ENCODE data around the gene PLA2G6.

Gene PLA2G6

DNA sequence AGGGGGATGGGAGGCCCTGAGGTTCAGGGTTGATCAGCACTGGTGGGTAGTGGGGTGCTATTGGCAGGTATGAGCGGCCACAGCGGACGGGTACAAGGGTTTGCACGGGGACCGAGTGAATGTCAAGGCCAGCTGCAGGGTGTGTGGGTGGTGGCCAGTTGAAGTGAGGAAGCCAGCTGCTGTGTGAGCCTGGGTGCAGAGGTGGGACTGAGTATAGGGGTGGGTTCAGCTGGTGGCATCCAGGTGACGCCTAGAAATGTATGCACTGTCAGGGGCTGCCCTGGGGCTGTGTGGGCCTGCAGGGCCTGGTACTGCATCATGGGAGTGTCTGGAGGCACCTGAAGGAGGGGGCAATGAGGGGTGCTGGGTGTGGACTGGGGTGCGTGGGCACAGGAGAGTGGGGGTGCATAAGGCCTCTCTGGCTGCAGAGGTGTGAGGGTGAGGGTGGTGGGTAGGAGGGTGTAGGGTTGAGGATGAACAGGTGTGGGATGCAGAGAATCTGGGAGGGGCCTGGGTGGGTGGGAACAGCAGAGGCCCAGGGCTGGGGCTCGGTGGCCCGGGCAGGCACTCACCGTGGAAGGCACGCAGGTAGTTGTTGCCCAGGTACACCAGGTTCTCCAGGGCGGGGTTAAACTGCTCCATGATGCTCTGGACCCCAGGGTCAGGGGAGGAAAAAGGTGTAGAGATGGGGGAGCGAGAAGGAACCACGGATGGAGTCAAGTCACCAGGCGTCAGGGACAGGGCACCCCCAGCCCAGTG is 72.9 kb downstream of the PLA2G6 start:
- DNase-seq (ENCODE audit: low read depth) = no peak

DNA sequence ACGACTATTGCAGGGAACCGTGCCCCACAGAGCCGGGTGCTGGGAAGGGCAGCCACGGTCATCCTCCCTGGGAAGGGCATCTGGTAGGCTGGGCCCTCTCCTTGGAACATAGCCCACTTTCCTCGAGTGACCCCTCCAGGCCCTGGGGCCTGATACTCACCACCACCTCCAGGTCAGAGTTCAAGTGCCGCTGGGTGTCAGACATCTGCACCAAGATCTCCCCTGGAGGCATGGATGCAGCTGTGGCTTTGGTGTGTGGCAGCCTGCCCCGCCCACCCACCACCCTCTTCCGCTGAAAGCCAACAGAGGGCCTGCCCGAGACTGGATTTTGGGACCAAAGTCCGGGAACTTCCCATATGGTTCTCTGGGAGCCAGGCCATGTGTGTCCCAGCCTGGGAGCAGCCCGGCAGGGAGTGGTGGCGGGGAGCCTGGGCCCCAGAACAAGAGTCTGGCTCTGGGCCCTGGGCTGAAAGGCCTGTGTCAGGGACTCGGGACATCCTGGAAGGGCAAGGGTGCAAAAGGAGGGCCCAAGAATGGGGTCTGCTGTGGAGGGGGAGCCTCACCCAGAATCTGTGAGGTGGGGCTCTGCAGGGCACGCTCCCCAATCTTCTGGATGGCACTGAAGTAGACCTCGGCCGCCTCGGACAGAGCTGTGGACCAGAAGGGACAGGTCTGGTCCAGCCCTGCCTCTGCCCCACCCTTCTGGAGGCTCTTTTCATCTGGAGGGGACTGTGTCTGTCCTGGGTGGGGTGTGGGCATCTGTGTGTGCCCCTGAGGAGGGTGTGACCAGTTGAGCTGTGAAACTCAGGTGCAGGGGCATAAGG is 73.7 kb downstream of the PLA2G6 start:
- no peak for DNase-seq (ENCODE audit: low read depth)

DNA sequence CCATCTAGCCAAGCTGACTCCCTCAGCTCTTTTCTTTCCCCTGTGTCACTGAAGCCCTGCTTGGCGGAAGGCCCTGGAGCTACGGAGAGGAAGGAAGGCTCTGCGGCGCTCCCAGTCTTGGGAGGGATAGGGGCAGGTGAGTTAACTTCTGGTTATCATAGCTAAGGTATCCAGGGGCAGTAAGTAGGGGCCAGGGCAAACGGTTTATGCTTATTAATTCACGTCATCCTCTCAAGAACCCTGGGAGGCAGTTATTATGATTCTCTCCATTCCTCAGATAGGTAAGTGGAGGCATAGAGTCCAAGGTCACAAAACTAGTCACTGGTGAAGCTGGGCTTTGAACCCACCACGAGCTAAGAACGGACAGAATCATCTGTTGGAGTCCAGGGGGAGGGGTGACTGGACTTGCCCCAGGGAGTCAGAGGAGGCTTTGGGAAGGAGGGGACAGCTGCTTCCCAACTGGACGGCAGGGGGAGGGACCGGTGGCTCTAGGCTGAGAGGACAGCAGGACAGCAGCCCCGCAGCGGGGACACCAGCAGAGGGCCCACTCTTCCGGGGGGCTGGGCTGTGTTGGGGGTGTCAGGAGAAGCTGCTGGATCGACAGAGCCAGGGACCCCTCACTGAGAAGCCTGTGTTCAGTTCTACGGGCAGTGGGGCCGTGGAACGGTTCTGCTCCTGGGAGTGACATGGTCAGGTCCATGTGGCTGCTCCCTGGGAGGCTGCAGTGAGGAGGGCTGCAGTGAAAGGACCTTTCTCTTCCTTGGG is 74.6 kb downstream of the PLA2G6 start:
- DNase-seq (ENCODE audit: low read depth) = no peak

DNA sequence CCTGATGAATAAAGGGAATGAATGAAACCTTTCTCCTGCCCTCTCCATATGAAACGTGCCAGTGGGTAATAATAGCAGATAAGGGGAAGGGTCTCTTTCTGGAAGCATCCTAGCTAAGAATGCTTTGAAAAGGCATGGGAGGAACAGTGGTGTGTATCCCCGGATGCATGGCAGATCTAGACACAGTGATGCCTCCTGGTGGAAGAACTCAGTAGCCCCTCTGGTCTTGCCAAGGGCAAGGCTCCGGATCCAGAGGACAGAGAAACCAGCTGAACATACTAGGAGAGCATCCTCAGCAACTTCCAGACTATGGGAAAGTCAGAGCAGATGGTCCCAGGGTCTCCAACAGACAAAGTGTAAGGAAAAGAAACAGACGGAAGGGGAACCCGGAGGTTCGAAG is 77.5 kb downstream of the PLA2G6 start:
- no peak for DNase-seq (ENCODE audit: low read depth)

DNA sequence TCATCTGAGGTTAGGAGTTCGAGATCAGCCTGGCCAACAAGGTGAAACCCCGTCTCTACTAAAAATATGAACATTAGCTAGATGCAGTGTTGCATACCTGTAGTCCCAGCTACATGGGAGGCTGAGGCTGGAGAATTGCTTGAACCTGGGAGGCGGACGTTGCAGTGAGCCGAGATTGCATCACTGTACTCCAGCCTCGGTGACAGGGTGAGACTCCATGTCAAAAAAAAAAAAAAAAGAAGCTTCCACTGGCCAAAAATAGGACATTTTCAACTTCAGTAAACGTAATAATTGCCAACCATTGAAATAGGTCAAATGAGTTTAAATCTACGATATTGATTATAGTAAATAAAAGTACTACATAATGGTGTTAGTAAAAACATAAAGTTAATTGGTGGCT is 78.0 kb downstream of the PLA2G6 start:
- no peak for DNase-seq (ENCODE audit: low read depth)

DNA sequence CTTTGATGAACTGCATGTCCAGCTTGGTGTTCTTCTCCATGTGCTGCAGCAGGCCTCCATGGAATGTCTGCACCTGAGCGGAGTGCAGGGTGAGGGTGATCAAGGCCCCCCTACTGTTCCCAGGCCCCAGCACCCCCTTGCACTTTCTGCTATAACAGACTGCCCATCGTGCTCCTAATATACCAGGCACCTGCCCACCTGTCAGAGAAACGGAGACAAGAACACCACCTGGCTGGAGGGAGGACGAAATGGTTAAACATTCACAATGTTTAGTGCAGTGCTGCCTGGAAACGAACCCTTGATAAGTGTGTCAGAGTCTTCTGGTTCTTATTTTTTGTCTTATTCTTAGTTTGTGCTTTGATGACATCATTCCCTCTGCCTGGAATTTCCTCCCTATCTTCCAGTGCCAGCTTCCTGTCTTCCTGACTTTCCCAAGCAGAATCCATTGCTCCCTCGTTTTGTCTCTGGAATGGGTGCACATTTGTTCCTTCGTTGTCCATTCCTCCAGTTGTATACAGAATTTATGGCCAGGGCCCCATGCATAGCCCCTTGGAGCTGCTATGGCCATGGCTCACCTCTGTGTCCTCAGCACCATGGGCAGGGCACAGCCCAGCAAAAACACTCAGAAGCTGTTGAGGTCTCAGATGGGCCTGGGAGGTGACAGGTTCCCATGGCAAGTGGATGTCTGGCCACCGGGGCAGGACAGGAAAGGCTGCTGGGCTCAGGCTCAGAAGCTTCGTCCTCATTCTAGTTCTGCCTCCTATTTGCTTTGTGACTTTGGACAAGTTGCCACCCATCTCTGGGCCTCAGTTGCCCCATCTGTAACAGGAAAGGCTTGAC is 83.0 kb downstream of the PLA2G6 start:
- no peak for DNase-seq (ENCODE audit: low read depth)

DNA sequence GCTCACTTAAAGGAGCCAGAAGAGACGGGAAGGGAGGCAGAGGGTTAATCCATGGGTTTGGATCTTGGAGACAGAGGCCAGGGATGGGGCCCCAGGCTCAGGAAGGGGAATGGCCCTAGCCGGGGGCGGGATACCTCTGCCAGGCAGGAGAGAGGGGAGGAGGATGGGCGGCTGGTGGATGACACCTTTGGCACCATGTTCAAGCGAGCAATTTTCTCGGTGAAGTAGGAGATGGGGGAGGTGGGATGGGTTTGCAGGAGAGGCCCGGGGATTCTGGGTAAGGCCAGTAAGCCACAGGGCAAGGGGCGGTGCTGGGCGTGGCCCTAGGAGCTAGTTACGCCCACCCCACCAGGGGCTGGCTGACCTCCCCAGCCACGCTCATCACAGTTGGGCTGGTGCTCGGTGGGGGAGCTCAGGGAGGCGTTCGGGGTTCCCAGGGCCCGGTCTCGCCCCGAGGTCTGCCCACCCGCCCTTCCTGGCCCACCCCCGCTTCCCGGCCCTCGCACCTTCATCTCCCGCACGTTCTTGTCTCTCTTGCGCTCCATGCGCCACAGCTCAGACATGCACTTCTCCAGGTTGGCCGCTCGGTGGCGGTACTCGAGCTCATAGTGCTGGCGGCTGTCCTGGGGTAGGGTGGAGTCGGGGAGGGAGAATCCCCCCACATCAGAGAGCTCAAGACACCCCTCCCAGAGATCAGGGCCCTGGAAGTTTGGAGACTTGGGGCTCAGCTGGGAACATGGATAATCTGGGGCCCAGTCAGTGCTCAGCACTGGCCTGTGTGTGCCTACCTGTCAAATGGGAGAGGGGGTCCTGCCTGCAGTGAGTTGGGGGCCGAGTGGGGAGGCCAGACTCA is 83.8 kb downstream of the PLA2G6 start:
- no peak for DNase-seq (ENCODE audit: low read depth)

DNA sequence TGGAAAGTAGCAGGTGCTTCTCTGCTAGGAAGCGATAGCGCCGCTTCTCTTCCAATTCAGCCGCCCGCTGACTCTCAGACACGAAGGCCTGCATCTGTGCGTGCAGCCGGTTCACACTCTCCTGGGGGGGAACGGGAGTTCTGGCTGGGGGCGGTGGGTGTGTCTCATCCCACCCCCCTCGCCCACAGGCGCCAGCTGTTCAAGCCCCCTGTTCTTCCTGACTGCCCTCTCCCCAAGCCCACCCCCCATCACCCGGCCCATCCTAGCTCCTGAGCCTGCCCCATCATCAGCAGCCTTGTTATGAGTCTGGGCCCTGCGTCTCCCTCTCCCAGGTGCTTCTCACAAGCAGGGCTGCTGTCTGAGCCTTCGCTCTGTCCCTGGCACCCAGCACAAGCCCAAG is 84.6 kb downstream of the PLA2G6 start:
- no peak for DNase-seq (ENCODE audit: low read depth)

DNA sequence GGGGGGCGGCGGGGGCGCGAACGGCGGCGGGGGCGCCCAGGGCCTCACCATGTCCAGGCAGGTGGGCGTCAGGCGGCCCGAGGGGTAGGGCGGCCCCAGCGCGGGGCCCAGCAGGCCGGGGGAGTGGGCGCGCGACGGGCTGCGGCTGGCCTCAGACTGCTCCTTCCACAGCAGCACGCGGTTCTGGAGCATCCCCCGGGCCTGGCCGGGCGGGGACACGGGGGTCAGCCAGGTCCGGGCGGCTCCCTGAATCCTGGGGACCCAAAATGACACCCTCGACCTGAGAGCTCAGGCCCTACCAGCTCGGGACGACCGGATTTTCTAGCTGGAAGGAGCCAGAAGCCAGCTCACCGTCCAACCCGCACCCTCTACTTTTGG is 92.2 kb downstream of the PLA2G6 start:
- DNase-seq (ENCODE audit: low read depth) = no peak

DNA sequence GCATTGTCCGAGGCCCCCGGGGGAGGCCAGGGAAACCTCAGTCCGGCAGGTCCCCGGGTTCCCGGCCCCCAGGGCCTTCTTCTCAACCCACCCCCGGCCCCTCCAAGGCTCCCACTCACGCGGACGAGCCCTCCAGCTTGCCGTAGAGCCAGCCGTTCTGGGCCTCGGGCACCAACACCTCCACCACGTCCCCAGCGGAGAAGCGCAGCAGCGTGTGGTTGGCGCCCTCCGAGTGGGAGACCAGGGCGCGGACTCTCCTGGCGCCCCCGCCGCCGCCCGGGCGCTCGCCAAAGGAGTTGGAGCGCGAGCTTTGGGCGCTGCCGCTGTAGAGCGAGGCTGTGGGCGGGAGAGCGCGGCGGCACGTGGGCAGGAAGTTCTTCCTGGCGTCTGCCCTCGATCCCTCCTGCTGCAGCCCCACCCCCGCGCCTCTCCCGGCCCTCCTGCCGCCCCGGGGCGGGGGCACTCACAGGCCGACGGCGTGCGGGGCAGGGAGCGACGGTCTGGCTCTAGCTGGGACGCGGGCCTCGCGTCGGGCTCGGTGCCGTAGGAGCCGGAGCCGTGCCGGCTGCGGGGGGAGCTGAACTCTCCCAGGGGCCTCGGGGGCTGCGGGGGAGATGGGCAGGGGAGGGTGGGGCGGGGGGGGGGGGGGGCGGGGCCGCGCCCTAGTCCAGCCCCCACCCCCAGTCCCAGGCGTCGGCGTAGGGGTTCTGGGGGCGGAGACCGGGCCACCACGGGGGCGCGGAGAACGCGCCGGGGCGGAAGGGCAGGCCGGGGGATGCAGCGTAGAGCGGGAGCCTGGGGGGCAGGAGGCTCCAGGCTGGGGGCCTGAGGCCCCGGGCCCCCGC is 92.8 kb downstream of the PLA2G6 start:
- DNase-seq (ENCODE audit: low read depth) = no peak

DNA sequence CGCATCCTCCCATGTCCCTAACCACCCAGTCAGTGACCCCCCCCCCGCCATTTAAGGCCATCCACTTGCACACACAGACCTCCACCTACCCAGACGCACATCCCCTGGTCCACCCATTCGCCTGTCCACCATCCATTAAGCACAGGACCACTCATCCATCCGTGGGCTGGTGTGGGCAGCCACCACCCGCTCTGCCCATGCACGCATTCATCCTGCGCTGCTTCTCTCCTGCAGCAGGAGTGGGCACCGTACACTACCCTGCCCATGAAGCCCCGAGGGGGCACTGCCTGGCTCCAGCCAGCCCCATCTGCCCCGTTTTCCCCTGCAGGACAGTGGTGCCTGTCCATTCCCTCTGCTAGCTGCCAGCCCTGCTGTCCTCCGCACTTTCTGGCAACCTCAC is 93.8 kb downstream of the PLA2G6 start:
- no peak for DNase-seq (ENCODE audit: low read depth)

DNA sequence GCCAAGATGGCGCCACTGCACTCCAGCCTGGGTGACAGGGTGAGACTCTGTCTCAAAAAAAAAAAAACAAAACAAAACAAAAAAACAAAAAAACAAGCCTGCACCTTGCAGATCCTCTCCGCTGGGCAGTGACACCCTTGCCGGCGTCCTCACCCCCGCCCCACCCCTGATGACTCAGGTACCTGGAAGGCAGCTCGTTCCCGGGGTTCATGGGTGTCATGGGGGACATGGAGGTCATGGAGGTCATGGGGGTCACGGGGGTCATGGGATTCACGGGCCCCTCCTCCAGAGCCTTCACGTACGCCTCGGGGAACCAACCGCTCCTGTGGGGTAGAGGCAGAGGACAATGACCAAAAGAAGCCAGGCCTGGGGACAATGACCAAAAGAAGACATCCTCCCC is 94.7 kb downstream of the PLA2G6 start:
- DNase-seq (ENCODE audit: low read depth) = no peak

DNA sequence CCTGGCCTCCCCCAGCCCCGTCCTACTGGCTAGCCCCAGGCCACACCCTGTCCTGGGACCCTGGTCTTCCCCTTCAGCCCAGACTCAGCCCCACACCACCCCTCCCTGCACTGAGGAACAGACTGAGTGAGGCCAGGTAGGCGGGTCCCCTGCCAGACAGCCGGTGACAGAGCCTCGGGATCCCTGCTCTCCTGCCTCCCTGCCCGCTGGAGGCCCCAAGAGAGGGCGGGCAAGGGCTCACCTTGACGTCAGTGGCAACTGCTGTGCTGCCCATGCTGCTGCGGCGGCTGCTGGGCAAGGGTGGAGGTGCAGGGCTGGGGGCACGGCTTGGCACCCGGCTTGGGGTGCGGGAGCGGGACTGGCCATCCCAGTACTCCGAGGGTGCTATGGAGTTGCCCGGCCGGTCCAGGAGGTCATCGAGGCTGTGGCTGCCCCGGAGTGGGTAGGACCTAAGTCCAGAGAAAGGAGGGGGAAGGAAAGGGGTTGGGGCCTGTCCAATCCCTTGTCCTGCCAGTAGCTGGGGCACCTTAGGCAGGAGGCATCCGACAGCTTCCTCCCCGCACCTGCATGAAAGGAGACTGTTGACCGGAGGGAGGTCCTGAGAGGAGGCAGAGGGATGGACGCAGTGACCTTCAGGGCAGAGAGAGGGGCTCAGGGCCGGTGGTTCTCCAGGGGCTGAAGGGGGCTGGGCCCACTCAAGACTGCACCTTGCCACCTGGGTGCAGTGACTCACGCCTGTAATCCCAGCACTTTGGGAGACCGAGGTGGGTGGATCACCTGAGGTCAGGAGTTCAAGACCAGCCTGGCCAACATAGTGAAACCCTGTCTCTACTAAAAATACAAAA is 95.4 kb downstream of the PLA2G6 start:
- DNase-seq (ENCODE audit: low read depth) = no peak

DNA sequence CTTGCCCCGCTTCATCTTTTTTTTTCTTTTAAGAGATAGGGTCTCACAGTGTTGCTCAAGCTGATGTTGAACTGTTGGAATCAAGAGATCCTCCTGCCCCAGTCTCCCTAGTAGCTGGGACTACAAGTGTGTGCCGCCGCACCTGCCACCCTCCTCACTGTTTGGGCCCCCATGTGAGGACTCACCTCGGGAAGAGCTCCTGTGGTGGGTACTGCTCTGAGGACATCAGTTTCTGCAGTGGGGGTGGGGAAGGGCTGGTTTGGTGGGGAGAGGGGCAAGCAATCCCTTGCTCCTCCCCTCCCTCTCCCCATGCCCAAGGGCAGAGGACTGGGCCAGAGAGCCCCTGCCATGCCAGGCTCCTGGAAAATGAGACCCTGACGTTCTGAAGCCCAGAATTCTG is 96.1 kb downstream of the PLA2G6 start:
- DNase-seq (ENCODE audit: low read depth) = no peak

DNA sequence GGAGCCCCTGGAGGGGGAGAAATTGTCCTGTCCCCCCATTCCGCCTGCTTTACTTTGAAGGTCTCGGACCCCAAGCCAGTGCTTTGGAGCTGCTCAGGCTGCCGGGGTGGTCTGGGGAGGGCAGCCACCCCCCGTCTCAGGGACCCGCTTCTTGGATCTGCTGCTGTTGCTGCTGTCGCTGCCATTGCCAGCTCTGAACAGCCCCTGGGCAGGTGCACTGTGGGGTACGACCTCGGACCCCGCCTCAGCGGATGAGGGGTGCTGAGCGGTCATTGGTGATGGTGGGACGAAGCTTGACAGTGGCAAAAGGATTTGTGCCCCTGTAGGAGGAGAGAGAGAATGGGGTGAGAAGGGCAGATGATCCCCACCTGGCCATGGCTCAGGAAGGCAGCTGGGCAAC is 96.6 kb downstream of the PLA2G6 start:
- DNase-seq (ENCODE audit: low read depth) = no peak

DNA sequence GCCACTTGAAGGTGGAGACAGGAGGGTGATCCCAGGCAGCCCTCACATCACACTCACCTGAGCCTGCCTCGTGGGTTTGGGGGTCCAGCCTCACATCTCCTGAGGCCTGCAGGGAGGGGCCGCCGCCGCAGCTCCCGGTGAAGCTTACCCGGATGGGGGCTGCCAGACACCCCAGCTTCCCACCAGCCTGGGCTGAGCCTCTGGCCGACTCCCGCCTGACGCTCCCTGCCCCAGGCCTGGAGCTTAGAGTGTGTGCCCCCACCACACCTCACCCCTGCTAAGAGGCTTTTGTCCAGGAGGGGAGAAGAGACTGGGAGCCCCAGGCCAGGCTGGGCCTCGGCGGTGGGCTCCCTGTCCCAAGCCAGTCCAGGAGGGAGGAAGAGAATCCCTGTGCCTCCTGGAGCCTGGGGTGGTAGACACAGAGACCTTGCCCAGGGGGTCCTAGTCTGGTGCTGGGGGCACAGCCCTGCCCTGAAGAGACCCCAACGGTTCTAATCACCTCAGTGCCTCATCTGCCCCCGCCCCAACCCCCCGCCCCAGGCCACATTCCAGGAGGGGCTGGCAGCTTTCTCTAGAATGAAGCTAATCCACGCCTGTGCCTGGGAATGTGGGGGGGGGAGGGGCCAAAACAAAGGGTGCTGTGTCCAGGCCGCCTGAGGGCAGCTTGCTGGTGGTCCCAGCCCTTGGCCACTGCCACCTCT is 97.5 kb downstream of the PLA2G6 start, which contains the start of gene SLC16A8:
TSS of gene SLC16A8 (minus strand) at position 254 of the 701 bp plus-strand sequence. CDS start 1,311 bp downstream, outside the sequence.
- DNase-seq (ENCODE audit: low read depth) = no peak

DNA sequence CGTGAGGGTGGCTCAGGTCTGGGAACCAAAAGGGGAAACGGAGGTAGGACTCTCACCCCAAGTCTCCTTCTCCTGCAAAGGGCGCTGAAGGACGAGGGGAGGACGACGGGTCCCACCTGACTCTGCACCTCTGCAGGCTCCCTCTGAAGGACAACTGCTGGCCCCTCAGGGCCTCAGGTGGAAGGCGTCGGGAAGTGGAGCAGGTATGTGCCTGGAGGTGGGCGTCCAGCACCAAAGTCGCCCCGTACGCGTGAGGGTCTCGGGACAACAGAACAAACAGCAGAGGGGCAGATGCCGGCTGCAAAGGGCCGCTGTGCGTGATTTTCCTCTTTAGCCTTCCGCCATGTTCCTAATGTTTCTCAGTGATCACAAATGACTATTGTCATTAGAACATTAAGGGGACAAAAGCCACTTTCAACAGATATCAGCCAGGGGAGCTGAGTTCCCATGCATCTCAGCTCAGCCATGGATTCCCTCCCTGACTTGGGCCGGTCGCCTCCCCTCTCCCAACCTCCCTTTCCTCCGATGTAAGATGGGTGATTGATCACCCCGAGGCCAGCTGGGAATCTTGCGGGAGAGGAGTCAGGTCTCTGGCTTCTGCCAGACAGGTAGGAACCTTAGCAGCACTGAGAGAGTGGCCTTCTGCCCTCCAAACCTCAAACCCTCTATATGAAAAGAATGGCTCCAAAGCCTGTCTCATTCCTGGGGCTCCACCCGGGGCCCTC is 98.5 kb downstream of the PLA2G6 start:
- no peak for DNase-seq (ENCODE audit: low read depth)
